Neuron (in vitro differentiated cells): ENCODE results near the gene S1PR3.

Experiments
- H2AFZ ChIP-seq: one replicate; pipeline ENCODE4 v1.6.1; 2013; ENCODE audit warnings: low read depth, mild to moderate bottlenecking, inconsistent platforms, low read length, moderate library complexity
- H3K27me3 ChIP-seq: one replicate; pipeline ENCODE4 v1.6.1; 2013; ENCODE audit warnings: low read length; ENCODE audit not compliant: insufficient read depth
- H3K36me3 ChIP-seq: one replicate; pipeline ENCODE4 v1.6.1; 2013; ENCODE audit warnings: low read length; ENCODE audit not compliant: insufficient read depth
- H3K4me1 ChIP-seq: one replicate; pipeline ENCODE4 v1.6.1; 2013; ENCODE audit warnings: low read length; ENCODE audit not compliant: insufficient read depth
- H3K4me3 ChIP-seq: 2 replicates; pipeline ENCODE4 v1.5.1; 2013; ENCODE audit warnings: mild to moderate bottlenecking, low read length, moderate library complexity
- H3K9me3 ChIP-seq: one replicate; pipeline ENCODE4 v1.6.1; 2013; ENCODE audit warnings: low read length

Gene S1PR3

DNA sequence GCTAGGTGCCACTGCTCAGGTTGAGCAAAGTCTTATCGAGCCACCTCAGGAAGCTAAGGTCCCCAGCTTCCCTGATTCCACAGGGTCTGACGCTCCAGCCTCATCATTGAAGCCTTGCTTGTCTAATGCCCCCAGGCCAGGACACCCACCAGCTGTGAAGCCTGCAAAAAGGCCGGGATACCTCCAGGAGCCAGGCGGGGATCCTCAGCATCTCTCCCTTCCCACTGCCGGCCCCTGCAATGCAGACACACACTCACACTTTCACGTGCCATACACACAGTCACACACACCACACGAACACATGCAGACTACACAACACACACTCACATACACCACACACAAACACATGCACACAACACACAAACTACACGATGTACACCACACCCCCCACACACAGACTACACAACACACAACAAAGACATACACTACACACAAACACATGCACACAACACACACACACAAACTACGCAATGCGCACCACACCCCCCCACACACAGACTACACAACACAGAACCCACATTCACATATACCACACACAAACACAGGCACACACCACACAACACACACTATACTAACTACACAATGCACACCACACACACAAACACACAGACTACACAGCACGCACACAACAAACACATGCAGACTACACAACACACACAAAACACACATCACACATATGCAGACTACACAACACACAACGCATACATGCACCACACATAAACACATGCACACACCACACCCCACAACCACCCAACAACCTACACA is 17.8 kb upstream of the S1PR3 start:
- Histone ChIP-seq H2AFZ (no peak overlapping the region), H3K4me3 (no peak overlapping the region), H3K9me3 (no peaks in the 10 kb centered on the region), H3K36me3 (no peaks in the 10 kb centered on the region), H3K27me3 (peaks cover 2% of the 10 kb centered on the region), H3K4me1 (peaks cover 10% of the 10 kb centered on the region)

DNA sequence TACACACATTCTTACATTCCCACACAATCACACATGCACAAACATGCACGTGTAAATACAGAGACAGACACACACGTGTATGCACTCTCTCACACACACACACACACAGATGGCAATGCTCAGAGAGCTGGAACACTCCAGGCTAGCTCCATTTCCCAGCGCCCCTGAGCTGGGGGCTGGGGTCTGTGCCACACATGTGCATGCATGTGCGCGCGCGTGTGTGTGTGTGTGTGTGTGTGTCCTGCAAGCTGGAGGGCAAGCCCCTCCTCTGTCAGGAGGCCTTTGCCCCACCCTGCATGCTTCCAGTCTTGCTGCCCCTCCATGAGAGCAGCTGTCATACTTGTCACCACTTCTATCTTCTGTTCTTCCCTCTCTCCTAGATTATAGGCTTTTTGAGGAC is 16.6 kb upstream of the S1PR3 start:
- peaks cover 10% of the 10 kb centered on the region for H3K4me1 ChIP-seq

DNA sequence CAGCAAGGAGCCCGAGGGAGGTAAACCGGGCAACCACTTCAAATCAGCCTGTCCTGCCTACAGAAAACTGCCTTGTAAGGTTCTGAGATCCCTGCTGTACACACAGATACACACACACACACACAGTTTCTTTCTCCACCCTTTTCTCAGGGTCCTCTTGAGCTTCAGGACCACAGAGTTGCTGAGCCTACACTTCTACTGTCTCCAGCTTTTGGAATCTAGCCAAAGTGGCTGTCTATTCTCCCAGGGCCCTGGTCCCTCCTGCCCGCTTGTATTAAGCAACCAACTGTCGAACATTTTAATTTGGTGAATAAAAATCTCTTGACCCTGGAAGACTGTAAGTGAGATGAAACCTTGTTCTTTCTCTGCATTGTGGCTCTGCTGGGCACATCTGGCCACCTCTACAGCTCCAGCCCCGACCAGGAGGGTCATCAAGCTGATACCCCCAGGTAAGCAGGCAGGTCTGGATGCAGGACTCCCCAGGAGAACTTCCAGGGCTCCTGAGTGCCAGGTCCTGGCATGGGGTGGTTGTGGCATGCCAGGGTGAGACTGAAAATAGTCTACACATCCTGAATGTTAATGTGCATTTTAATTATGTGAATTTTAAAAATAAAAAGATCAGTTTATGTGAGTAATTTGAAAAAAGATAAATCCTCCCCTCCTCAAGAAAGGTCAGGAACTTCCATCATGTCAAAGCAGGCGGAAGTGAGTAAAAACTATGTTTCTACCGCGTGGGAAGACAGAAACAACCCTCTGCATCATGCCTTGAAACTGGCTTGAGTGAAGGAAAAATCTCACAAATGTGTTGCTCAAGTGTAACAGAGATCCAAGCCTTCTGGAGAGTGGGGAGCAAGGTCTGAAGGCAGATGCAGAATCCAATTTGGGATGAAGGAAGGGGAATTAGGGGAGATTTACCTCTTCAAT is 15.0 kb upstream of the S1PR3 start:
- peaks cover 2% of the 10 kb centered on the region for H3K27me3 ChIP-seq
- H3K4me3 ChIP-seq: no peak overlapping the region

More for the DNA sequence above, 16.6 kb upstream of the S1PR3 start:
- no peak overlapping the region for H3K4me3 ChIP-seq
- H3K27me3 ChIP-seq: peaks cover 2% of the 10 kb centered on the region
- no peak overlapping the region for H2AFZ ChIP-seq
- no peaks in the 10 kb centered on the region for H3K9me3 ChIP-seq
- no peaks in the 10 kb centered on the region for H3K36me3 ChIP-seq

DNA sequence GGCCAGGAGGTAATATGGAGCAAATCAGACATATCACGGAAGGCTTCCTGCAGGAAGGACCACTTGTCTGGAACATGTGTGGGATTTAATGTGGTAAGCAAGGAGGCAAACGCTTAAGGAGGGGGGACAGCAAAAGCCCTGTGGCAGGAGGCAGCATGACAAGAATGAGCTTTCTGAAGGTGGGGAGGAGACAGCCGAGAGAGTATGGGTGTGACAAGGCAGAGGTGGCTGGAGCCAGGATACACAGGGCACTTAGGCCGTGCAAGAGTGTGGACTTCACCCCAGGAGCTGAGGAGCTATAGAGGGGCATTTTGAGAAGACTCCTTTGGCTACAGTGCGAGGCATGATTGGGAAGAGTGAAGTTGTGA is 14.4 kb upstream of the S1PR3 start:
- H3K27me3 ChIP-seq: peaks cover 2% of the 10 kb centered on the region
- H2AFZ ChIP-seq: no peak overlapping the region
- H3K36me3 ChIP-seq: no peaks in the 10 kb centered on the region
- peaks cover 2% of the 10 kb centered on the region for H3K4me1 ChIP-seq
- H3K9me3 ChIP-seq: no peaks in the 10 kb centered on the region
- H3K4me3 ChIP-seq: no peak overlapping the region

More for the DNA sequence above, 15.0 kb upstream of the S1PR3 start:
- H3K9me3 ChIP-seq: no peaks in the 10 kb centered on the region
- no peaks in the 10 kb centered on the region for H3K36me3 ChIP-seq
- H2AFZ ChIP-seq: no peak overlapping the region
- peaks cover 7% of the 10 kb centered on the region for H3K4me1 ChIP-seq

DNA sequence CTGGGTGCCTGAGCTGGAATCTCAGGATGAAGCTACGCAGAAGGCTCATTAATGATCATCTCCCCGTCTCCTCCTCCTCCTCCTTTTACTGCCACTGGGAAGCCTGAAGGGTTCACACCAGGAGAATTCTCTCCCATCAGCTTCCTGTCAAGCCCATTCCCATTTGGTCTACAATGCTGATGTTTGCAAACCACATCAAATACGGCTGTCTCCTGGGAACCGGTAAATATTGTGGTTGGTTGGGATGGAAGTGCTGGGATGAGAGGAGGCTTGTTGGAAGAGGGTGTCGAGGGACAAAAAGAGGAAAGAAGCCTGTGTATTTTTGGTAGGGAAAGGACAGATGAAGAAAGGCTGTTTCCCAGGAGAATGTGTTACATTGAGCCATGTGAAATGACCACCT is 13.2 kb upstream of the S1PR3 start:
- Histone ChIP-seq H3K27me3 (peaks cover 2% of the 10 kb centered on the region), H2AFZ (no peak overlapping the region), H3K4me1 (peaks cover 2% of the 10 kb centered on the region), H3K4me3 (no peak overlapping the region), H3K36me3 (no peaks in the 10 kb centered on the region), H3K9me3 (no peaks in the 10 kb centered on the region)

DNA sequence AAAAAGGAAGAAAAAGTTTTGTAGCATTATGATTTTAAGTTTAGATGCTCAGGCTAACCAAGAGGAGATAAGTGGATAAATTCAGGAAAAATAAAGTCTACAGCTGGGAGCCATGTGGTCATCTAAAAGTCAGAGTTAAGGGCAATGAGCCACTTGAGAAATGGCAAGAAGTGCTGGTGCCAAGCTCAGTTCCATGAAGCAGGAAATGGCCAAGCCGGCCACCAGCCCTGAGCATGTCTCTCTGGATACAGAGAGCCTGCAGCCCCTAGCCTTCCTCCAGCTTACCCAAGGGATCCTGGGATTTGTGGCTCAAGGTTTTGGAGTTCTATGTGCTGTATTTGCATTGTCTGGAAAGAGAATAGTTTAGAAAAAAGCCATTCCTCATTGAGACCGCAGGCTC is 12.2 kb upstream of the S1PR3 start:
- H3K36me3 ChIP-seq: no peaks in the 10 kb centered on the region
- H3K4me3 ChIP-seq: no peak overlapping the region
- peaks cover 2% of the 10 kb centered on the region for H3K27me3 ChIP-seq
- no peaks in the 10 kb centered on the region for H3K9me3 ChIP-seq
- H3K4me1 ChIP-seq: peaks cover 2% of the 10 kb centered on the region
- H2AFZ ChIP-seq: no peak overlapping the region

DNA sequence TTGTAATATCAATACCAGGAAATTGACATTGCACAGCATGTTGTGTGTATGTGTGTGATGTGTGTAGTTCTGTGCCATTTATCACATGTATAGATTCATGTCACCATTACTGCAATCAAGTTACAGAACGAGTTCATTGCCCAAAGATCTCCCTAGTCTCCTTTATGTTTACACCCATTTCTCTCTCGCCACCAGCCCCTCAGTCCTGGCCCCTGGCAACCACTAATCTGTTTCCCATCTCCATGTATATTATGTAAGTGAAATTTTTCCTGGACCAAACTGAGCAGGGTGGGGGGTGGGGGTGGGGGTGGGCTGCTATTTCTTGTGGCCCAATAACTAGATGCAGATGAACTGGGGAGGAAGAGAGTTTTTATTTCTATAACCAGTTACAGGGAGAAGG is 11.5 kb upstream of the S1PR3 start:
- H3K27me3 ChIP-seq: peaks cover 2% of the 10 kb centered on the region
- H3K4me3 ChIP-seq: no peak overlapping the region
- H2AFZ ChIP-seq: no peak overlapping the region
- H3K4me1 ChIP-seq: peaks cover 2% of the 10 kb centered on the region
- H3K9me3 ChIP-seq: no peaks in the 10 kb centered on the region
- H3K36me3 ChIP-seq: no peaks in the 10 kb centered on the region

DNA sequence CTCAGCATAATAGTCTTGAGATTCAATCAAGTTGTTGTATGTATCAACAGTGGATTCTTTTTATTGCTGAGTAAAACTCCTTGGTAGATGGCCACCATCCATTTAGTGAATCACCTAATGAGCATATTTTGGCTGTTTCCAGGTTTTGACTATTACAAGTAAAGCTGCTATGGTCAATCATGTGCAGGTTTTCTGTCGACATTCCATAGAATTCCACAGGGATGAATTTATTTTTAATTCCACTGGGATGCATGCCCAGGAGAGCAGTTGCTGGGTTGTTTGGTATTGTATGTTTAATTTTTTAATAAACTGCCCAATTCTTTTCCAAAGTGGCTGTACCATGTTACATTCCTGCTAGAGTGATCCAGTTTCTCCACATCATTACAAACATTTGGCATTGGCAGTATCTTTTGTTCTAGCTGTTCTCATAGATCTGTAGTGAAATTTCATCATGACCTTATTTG is 10.5 kb upstream of the S1PR3 start:
- no peak overlapping the region for H2AFZ ChIP-seq
- peaks cover 2% of the 10 kb centered on the region for H3K4me1 ChIP-seq
- peaks cover 2% of the 10 kb centered on the region for H3K27me3 ChIP-seq
- H3K36me3 ChIP-seq: no peaks in the 10 kb centered on the region
- H3K4me3 ChIP-seq: no peak overlapping the region
- H3K9me3 ChIP-seq: no peaks in the 10 kb centered on the region

DNA sequence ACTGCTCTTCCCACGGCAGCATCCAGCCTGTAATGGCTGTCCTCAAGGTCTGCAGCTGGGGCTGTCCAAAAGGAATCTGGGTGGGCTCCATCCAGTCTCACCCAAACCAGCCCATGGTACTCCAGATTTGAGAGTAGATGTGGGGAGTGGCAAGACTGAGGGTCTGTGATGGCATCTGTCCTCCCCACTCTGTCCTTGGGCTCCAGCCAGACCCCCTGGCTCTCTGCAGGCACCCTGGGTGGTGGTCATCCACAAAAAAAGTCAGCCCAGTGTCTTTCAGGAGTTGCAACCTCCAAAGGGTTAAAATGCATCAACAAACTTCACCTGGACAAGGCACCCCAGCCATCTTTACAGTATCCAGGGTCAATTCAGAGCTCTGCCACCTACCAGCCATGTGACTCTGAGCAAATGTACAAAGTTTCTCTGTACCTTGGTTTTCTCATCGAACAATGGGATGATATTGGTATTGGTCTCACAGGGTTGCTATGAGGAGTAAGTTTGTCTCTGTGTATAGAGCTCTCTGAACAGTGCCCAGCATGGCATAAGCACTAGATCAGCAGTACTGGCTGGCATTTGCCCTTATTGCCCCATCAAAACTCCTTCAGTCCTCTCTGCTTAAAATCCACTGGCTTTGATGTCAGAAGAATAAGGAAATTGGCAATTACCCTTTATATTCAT is 7.3 kb upstream of the S1PR3 start:
- Histone ChIP-seq H2AFZ (no peak overlapping the region), H3K27me3 (no peaks in the 10 kb centered on the region), H3K36me3 (no peaks in the 10 kb centered on the region), H3K4me1 (peaks cover 2% of the 10 kb centered on the region), H3K4me3 (no peak overlapping the region), H3K9me3 (peaks cover 3% of the 10 kb centered on the region)

DNA sequence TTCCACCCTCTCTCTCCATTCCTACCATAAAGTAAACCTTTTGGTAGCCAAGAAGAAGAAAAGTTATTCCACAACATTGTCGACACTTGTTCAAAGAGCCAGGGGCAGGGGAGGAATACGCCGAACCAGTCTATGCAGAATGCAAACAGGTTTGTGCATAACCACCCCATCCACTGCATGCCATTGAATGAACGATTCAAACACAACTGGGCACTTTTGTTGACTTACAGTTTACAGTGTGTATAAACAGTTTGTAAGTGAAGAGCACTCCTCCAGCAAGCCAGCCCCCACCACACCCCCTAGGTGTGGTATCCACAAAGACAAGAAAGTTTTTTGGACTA is 6.8 kb upstream of the S1PR3 start:
- Histone ChIP-seq H3K27me3 (peaks cover 1% of the 10 kb centered on the region), H3K4me1 (peaks cover 5% of the 10 kb centered on the region), H3K4me3 (no peak overlapping the region), H3K9me3 (peaks cover 3% of the 10 kb centered on the region), H2AFZ (no peak overlapping the region), H3K36me3 (no peaks in the 10 kb centered on the region)

DNA sequence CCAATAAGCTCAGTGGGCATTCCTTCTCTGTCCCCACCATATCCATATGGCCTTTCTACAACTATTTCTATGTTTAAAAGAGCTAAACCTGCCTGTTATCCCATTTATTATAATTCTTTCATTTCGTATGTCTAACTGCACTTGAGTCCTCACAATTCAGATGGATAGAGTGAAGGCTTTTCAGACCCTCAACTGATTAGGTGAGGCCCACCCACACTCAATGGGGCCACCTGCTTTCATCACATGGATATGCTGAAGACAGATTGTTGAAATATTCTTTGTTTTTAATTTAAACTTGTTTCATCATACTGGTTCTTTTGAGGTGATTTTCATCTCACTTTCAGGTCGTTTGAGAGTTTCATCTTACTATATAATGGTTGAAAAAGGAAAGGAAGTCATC is 5.7 kb upstream of the S1PR3 start:
- Histone ChIP-seq H3K4me3 (no peak overlapping the region), H2AFZ (no peak overlapping the region), H3K36me3 (no peaks in the 10 kb centered on the region), H3K9me3 (peaks cover 3% of the 10 kb centered on the region), H3K27me3 (peaks cover 5% of the 10 kb centered on the region), H3K4me1 (peaks cover 5% of the 10 kb centered on the region)

DNA sequence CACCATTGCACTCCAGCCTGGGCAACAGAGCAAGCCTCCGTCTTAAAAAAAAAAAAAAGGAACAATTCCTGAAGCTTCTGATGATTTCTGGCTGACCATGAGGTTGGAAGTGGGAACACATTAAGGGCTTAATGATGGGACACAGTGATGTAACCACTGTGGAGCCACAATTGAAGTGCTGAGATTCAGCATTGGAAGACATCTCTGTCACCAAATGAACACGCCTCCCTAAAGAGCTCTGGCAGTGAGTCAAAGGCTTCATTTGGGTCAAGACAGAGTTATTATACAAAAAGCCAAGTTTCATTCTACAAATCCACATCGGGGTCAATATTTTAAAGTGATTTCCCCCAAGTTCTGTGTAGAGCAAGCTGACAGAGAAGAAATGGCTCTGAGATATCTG is 4.5 kb upstream of the S1PR3 start:
- no peak overlapping the region for H3K4me3 ChIP-seq
- no peak overlapping the region for H2AFZ ChIP-seq
- peaks cover 7% of the 10 kb centered on the region for H3K4me1 ChIP-seq
- no peaks in the 10 kb centered on the region for H3K36me3 ChIP-seq
- H3K9me3 ChIP-seq: peaks cover 3% of the 10 kb centered on the region
- H3K27me3 ChIP-seq: peaks cover 5% of the 10 kb centered on the region

DNA sequence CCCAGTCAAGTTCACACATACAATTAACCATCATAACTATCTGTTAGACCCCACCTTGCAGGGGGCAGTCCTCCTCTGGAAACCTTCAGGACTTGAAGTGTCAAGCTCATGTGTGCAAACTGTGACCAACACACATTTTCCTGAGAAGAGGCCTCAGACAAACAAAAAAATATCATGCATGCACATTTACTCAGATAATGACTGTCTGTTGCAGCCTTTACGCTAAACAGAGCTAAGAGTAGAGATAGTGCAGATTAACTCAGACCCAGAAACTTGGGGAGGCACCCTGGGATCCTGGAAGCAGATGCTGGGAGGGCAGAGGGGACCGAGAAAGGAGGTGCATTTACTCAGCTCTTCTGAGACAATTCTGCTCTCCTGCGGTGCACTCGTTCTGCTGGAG is 3.6 kb upstream of the S1PR3 start:
- no peak overlapping the region for H2AFZ ChIP-seq
- H3K4me3 ChIP-seq: no peak overlapping the region
- peaks cover 3% of the 10 kb centered on the region for H3K9me3 ChIP-seq
- H3K27me3 ChIP-seq: peaks cover 7% of the 10 kb centered on the region
- no peaks in the 10 kb centered on the region for H3K36me3 ChIP-seq
- H3K4me1 ChIP-seq: peaks cover 12% of the 10 kb centered on the region
